Measurements from ENCODE around the gene LENG1.

LENG1 gene

GRCh38 chr19:54159352-54160181 lies at the start of gene LENG1 (continued):
- no peak for TF ChIP-seq ZNF280C (tag by site-specific recombination; IDR thresholded peaks at IDR 0.05)
- TF ChIP-seq YY1 (tag by site-specific recombination; IDR thresholded peaks at IDR 0.05) = peak; percentile 64; the same call in 1 of the 2 replicates
- no peak for TF ChIP-seq ZFP69B (tag by site-specific recombination; IDR thresholded peaks at IDR 0.05)
- no peak for TF ChIP-seq KLF7 (tag by site-specific recombination; IDR thresholded peaks at IDR 0.05; ENCODE audit: borderline replicate concordance)
- TF ChIP-seq SP2 (tag by site-specific recombination; IDR thresholded peaks at IDR 0.05) = peak; percentile 98
- no peak for TF ChIP-seq ZNF548 (tag by site-specific recombination; IDR thresholded peaks at IDR 0.05)
- no peak for TF ChIP-seq ZNF664 (tag by site-specific recombination; IDR thresholded peaks at IDR 0.05)
- no peak for TF ChIP-seq ZBTB48 (tag by site-specific recombination; IDR thresholded peaks at IDR 0.05)
- no peak for TF ChIP-seq ZNF514 (tag by site-specific recombination; IDR thresholded peaks at IDR 0.05)
- no peak for TF ChIP-seq ZNF658 (tag by site-specific recombination; IDR thresholded peaks at IDR 0.05)
- TF ChIP-seq ZNF513 (tag by site-specific recombination; IDR thresholded peaks at IDR 0.05) = no peak
- no peak; the same call in 1 of the 2 replicates for TF ChIP-seq ZNF518A (tag by site-specific recombination; conservative IDR thresholded peaks at IDR 0.05; ENCODE audit: low read depth)
- no peak for TF ChIP-seq ZNF24 (tag by site-specific recombination; IDR thresholded peaks at IDR 0.05)
- TF ChIP-seq ZFP37 (tag by site-specific recombination; IDR thresholded peaks at IDR 0.05) = peak; percentile 74; the same call in 1 of the 2 replicates
- TF ChIP-seq ZIC2 (tag by site-specific recombination; IDR thresholded peaks at IDR 0.05) = no peak
- no peak for TF ChIP-seq IKZF3 (tag by site-specific recombination; IDR thresholded peaks at IDR 0.05)
- no peak for TF ChIP-seq ZNF146 (tag by site-specific recombination; IDR thresholded peaks at IDR 0.05)
- no peak for TF ChIP-seq ZNF202 (tag by site-specific recombination; IDR thresholded peaks at IDR 0.05; ENCODE audit: borderline replicate concordance)
- no peak for TF ChIP-seq RBAK (tag by site-specific recombination; IDR thresholded peaks at IDR 0.05)
- TF ChIP-seq ZNF391 (tag by site-specific recombination; IDR thresholded peaks at IDR 0.05; ENCODE audit: borderline replicate concordance, low read depth) = no peak
- 0 out of 2 replicates have a peak, but pooled peaks have one; percentile 54 for TF ChIP-seq PBX3 (CRISPR knock-in tag; IDR thresholded peaks at IDR 0.05)
- no peak for TF ChIP-seq HOXD13 (CRISPR knock-in tag; IDR thresholded peaks at IDR 0.05; ENCODE audit: borderline replicate concordance)
- TF ChIP-seq, protein P1, sequence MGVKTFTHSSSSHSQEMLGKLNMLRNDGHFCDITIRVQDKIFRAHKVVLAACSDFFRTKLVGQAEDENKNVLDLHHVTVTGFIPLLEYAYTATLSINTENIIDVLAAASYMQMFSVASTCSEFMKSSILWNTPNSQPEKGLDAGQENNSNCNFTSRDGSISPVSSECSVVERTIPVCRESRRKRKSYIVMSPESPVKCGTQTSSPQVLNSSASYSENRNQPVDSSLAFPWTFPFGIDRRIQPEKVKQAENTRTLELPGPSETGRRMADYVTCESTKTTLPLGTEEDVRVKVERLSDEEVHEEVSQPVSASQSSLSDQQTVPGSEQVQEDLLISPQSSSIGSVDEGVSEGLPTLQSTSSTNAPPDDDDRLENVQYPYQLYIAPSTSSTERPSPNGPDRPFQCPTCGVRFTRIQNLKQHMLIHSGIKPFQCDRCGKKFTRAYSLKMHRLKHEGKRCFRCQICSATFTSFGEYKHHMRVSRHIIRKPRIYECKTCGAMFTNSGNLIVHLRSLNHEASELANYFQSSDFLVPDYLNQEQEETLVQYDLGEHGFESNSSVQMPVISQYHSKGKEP (tag by site-specific recombination; IDR thresholded peaks at IDR 0.05) = no peak
- TF ChIP-seq ZNF747 (tag by site-specific recombination; IDR thresholded peaks at IDR 0.05) = no peak
- TF ChIP-seq ZNF239 (tag by site-specific recombination; IDR thresholded peaks at IDR 0.05) = no peak
- no peak for TF ChIP-seq SCRT1 (tag by site-specific recombination; IDR thresholded peaks at IDR 0.05; ENCODE audit: borderline replicate concordance)
- TF ChIP-seq ZNF560 (tag by site-specific recombination; IDR thresholded peaks at IDR 0.05; ENCODE audit: borderline replicate concordance) = no peak
- no peak for TF ChIP-seq ZNF221 (tag by site-specific recombination; IDR thresholded peaks at IDR 0.05; ENCODE audit: borderline replicate concordance)
